ENCODE data around the gene C20orf96. TPM values are rescaled to one million over a fixed set of nuclear protein-coding genes. Genes with fewer than 3 reads are reported as not detected.
A peak's percentile ranks its signal among the peaks of the same experiment; 100 is the strongest.

The C20orf96 gene
- total RNA-seq, 3 donors from 2014 or later (not counting 1 experiment from before 2014, with no cell fraction given), result 3.8 to 4.3 (median 4.1) TPM

- H3K36me3 Mint-ChIP-seq, result no peaks in the 10 kb centered on the region
- no peak overlapping the region for H3K27ac Mint-ChIP-seq
- H3K27ac ChIP-seq (ENCODE audit: low read length), result no peak overlapping the region
- H3K4me1 ChIP-seq (ENCODE audit: control insufficient read depth, insufficient read depth, low read length), result peaks cover 24% of the 10 kb centered on the region
- no peaks in the 10 kb centered on the region for H3K9me3 ChIP-seq (ENCODE audit: control insufficient read depth, insufficient read depth, low read length)
- no peak overlapping the region for H3K4me3 ChIP-seq (ENCODE audit: low read length)
- peaks cover 0 to 10% of the 10 kb centered on the region in 2 donors for H3K4me1 Mint-ChIP-seq
- no peaks in the 10 kb centered on the region for H3K27me3 ChIP-seq (ENCODE audit: control insufficient read depth, insufficient read depth, low read length)
- peak; percentile 60 to 71 (median 61) for ATAC-seq
- DNase-seq, result peak; percentile 33 to 81
- peak; percentile 84 for TF ChIP-seq CTCF (IDR thresholded peaks at IDR 0.05)
- no peaks in the 10 kb centered on the region for H3K36me3 ChIP-seq (ENCODE audit: control insufficient read depth, insufficient read depth, low read length)
- no peak overlapping the region for H3K4me3 Mint-ChIP-seq
- intact Hi-C loops (cut with micrococcal nuclease), result loop anchor here (1.0 kb wide), 2 partner anchors 63 to 121 kb away; no protein-coding TSS in a partner anchor
- no peaks in the 10 kb centered on the region for H3K9me3 Mint-ChIP-seq
- no peaks in the 10 kb centered on the region for H3K27me3 Mint-ChIP-seq (ENCODE audit: low read depth in 2 of 2)
- 58% methylated on average over 16 of the region's 16 CpGs for WGBS (ENCODE audit: insufficient coverage)
These were observed 39.9 kb upstream of the C20orf96 start for GRCh38 chr20:330233-331149.

- H3K36me3 Mint-ChIP-seq, result no peaks in the 10 kb centered on the region
- Histone ChIP-seq H3K9me3 (ENCODE audit: control insufficient read depth, insufficient read depth, low read length) (no peaks in the 10 kb centered on the region), H3K27ac (ENCODE audit: low read length) (no peak overlapping the region), H3K27me3 (ENCODE audit: control insufficient read depth, insufficient read depth, low read length) (no peaks in the 10 kb centered on the region), H3K4me1 (ENCODE audit: control insufficient read depth, insufficient read depth, low read length) (peaks cover 25% of the 10 kb centered on the region), H3K36me3 (ENCODE audit: control insufficient read depth, insufficient read depth, low read length) (no peaks in the 10 kb centered on the region), H3K4me3 (ENCODE audit: low read length) (no peak overlapping the region)
- no peak overlapping the region for H3K27ac Mint-ChIP-seq
- peaks cover 0 to 10% of the 10 kb centered on the region in 2 donors for H3K4me1 Mint-ChIP-seq
- no peak overlapping the region for H3K4me3 Mint-ChIP-seq
- no peak for TF ChIP-seq CTCF (IDR thresholded peaks at IDR 0.05)
- no peaks in the 10 kb centered on the region for H3K27me3 Mint-ChIP-seq (ENCODE audit: low read depth in 2 of 2)
- ATAC-seq (no peak), DNase-seq (no peak)
- no peaks in the 10 kb centered on the region for H3K9me3 Mint-ChIP-seq
- WGBS (ENCODE audit: insufficient coverage), result 86% methylated on average over 4 of the region's 4 CpGs
- intact Hi-C loops (cut with micrococcal nuclease), result loop anchor here (1.0 kb wide), 2 partner anchors 63 to 121 kb away; no protein-coding TSS in a partner anchor
These were observed 39.3 kb upstream of the C20orf96 start for GRCh38 chr20:329851-330232.

- H3K4me1 Mint-ChIP-seq, result peaks cover 0 to 14% of the 10 kb centered on the region in 2 donors
- Histone ChIP-seq H3K9me3 (ENCODE audit: control insufficient read depth, insufficient read depth, low read length) (no peaks in the 10 kb centered on the region), H3K27me3 (ENCODE audit: control insufficient read depth, insufficient read depth, low read length) (no peaks in the 10 kb centered on the region), H3K4me3 (ENCODE audit: low read length) (no peak overlapping the region), H3K27ac (ENCODE audit: low read length) (no peak overlapping the region), H3K4me1 (ENCODE audit: control insufficient read depth, insufficient read depth, low read length) (peaks cover 31% of the 10 kb centered on the region), H3K36me3 (ENCODE audit: control insufficient read depth, insufficient read depth, low read length) (no peaks in the 10 kb centered on the region)
- WGBS (ENCODE audit: insufficient coverage), result 72% methylated on average over 7 of the region's 7 CpGs
- DNase-seq (no peak), ATAC-seq (no peak)
- peak overlapping the region; percentile 82 for H3K4me3 Mint-ChIP-seq
- no peaks in the 10 kb centered on the region for H3K27me3 Mint-ChIP-seq (ENCODE audit: low read depth in 2 of 2)
- intact Hi-C loops (cut with micrococcal nuclease), result no loop called here
- H3K9me3 Mint-ChIP-seq, result no peaks in the 10 kb centered on the region
- peak overlapping the region; percentile 43 to 51 for H3K27ac Mint-ChIP-seq
- no peak for TF ChIP-seq CTCF (IDR thresholded peaks at IDR 0.05)
- H3K36me3 Mint-ChIP-seq, result no peaks in the 10 kb centered on the region
These were observed 38.6 kb upstream of the C20orf96 start for GRCh38 chr20:328975-329695.

Measured in natural killer cell (primary cell).